ENCODE data around the gene BMP8B.
"Not testable (repeated sequence)": the region's sequence is repeated elsewhere in the genome, so short reads cannot be mapped to it uniquely, and the experiment has no call there.

GRCh38 chr1:39782685-39783084 is 6.0 kb downstream of the BMP8B start:
- TF ChIP-seq, protein P1, sequence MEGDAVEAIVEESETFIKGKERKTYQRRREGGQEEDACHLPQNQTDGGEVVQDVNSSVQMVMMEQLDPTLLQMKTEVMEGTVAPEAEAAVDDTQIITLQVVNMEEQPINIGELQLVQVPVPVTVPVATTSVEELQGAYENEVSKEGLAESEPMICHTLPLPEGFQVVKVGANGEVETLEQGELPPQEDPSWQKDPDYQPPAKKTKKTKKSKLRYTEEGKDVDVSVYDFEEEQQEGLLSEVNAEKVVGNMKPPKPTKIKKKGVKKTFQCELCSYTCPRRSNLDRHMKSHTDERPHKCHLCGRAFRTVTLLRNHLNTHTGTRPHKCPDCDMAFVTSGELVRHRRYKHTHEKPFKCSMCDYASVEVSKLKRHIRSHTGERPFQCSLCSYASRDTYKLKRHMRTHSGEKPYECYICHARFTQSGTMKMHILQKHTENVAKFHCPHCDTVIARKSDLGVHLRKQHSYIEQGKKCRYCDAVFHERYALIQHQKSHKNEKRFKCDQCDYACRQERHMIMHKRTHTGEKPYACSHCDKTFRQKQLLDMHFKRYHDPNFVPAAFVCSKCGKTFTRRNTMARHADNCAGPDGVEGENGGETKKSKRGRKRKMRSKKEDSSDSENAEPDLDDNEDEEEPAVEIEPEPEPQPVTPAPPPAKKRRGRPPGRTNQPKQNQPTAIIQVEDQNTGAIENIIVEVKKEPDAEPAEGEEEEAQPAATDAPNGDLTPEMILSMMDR (IDR thresholded peaks at IDR 0.05; ENCODE audit: poor library complexity) = not testable (repeated sequence)
- not testable (repeated sequence) for TF ChIP-seq EZH2 (IDR thresholded peaks at IDR 0.05; ENCODE audit: borderline replicate concordance); EZH2phosphoT487 (IDR thresholded peaks at IDR 0.05; ENCODE audit: low read depth, severe bottlenecking, unreplicated experiment)

All from hepatocyte (in vitro differentiated cells).